Peyer's patch (tissue), 4 donors: ENCODE measurements around the gene ANKRD50. TPM values are rescaled to one million over a fixed set of nuclear protein-coding genes. Genes with fewer than 3 reads are reported as not detected.

ENCODE experiments used
- DNase-seq, 3 donors: peaks; one replicate each; pipeline ENCODE4 v3.0.0-alpha.2; 2017 to 2019
- H3K27ac ChIP-seq, 4 donors: fragments of 200-600 bp; sonication (generic); one replicate each; pipeline ENCODE4 v1.5.1; 2016 to 2019
- H3K27me3 ChIP-seq, 2 donors: fragments of 200-600 bp; sonication (generic); one replicate each; pipeline ENCODE4 v1.5.1; 2019
- H3K36me3 ChIP-seq, 3 donors: fragments of 200-600 bp; sonication (generic); one replicate each; pipeline ENCODE4 v1.5.1; 2016 to 2019
- H3K4me1 ChIP-seq, 4 donors: fragments of 200-600 bp; sonication (generic); one replicate each; pipeline ENCODE4 v1.5.1; 2016 to 2019
- H3K4me3 ChIP-seq, 4 donors: fragments of 200-600 bp; sonication (generic); 1 replicate in 3 of 4; 2 replicates in 1 of 4; pipeline ENCODE4 v1.5.1; 2016 to 2019; ENCODE audit warnings: mild to moderate bottlenecking in 1 of 4
- H3K9me3 ChIP-seq, 4 donors: fragments of 200-600 bp; sonication (generic); one replicate each; pipeline ENCODE4 v1.5.1; 2016 to 2019; ENCODE audit warnings: mild to moderate bottlenecking in 1 of 4
- CTCF ChIP-seq, 6 experiments: fragments of 450-650 bp in 4 of 6; fragments of 200-600 bp in 2 of 6; sonication (generic) in 1 of 6; IDR thresholded peaks; one replicate each; pipeline ENCODE4 v1.5.1; 2017 to 2019; ENCODE audit warnings: antibody characterized with exemption in 6 of 6, mild to moderate bottlenecking in 3 of 6, moderate library complexity in 1 of 6
- POLR2A ChIP-seq, 2 donors: fragments of 450-650 bp; IDR thresholded peaks; one replicate each; pipeline ENCODE4 v1.5.1; 2017; ENCODE audit warnings: antibody characterized with exemption in 2 of 2, mild to moderate bottlenecking in 2 of 2, moderate library complexity in 2 of 2
- total RNA-seq, 4 donors: library from RNA; depleted of rRNA; stranded (reverse); fragments of >200 nt; gene quantifications; one replicate each; pipeline ENCODE4 v1.1.0, GENCODE V29; 2016

Gene ANKRD50
- total RNA-seq, 4 donors from 2014 or later, result 9.6 to 16.1 (median 12.3) TPM

GRCh38 chr4:124632439-124632838 is 80.1 kb downstream of the ANKRD50 start:
- Histone ChIP-seq H3K4me1 (no peaks in the 10 kb centered on the region), H3K36me3 (no peaks in the 10 kb centered on the region), H3K9me3 (no peaks in the 10 kb centered on the region), H3K27ac (no peak overlapping the region), H3K27me3 (no peaks in the 10 kb centered on the region), H3K4me3 (no peak overlapping the region)
- TF ChIP-seq POLR2A (IDR thresholded peaks at IDR 0.05) (no peak), CTCF (IDR thresholded peaks at IDR 0.05) (no peak)
- no peak for DNase-seq

- Histone ChIP-seq H3K27me3 (no peaks in the 10 kb centered on the region), H3K36me3 (no peaks in the 10 kb centered on the region), H3K4me3 (no peak overlapping the region), H3K4me1 (no peaks in the 10 kb centered on the region), H3K27ac (no peak overlapping the region), H3K9me3 (no peaks in the 10 kb centered on the region)
- no peak for DNase-seq
- TF ChIP-seq POLR2A (IDR thresholded peaks at IDR 0.05) (no peak), CTCF (IDR thresholded peaks at IDR 0.05) (no peak)
Measured at GRCh38 chr4:124631760-124632159, 80.8 kb downstream of the ANKRD50 start.

GRCh38 chr4:124629681-124630080 is 82.9 kb downstream of the ANKRD50 start:
- Histone ChIP-seq H3K4me1 (no peaks in the 10 kb centered on the region), H3K4me3 (no peak overlapping the region), H3K9me3 (no peaks in the 10 kb centered on the region), H3K27ac (no peak overlapping the region), H3K27me3 (no peaks in the 10 kb centered on the region), H3K36me3 (no peaks in the 10 kb centered on the region)
- DNase-seq, result no peak
- TF ChIP-seq POLR2A (IDR thresholded peaks at IDR 0.05) (no peak), CTCF (IDR thresholded peaks at IDR 0.05) (no peak)
